HG03103 (cell line): Measurements from ENCODE around the gene ATP7B.
"Not testable (repeated sequence)": the region's sequence is repeated elsewhere in the genome, so short reads cannot be mapped to it uniquely, and the experiment has no call there.

Experiments
- ATAC-seq: cut with Tn5 transposase; IDR thresholded peaks from one replicate; pipeline ENCODE4 v1.9.1; 2021; ENCODE audit warnings: low read depth; ENCODE audit not compliant: unreplicated experiment

ATP7B gene

GRCh38 chr13:52009946-52010345 is 1.3 kb downstream of the ATP7B start:
- ATAC-seq = no peak

GRCh38 chr13:52006523-52007245 is 4.6 kb downstream of the ATP7B start:
- ATAC-seq = no peak

- ATAC-seq = no peak
Measured at GRCh38 chr13:52005841-52006522, 5.3 kb downstream of the ATP7B start.

- no peak for ATAC-seq
Measured at GRCh38 chr13:52004511-52005170, 6.6 kb downstream of the ATP7B start.

GRCh38 chr13:52003541-52003940 is 7.7 kb downstream of the ATP7B start:
- no peak for ATAC-seq

GRCh38 chr13:52002361-52002760 is 8.9 kb downstream of the ATP7B start:
- ATAC-seq = no peak

GRCh38 chr13:52001120-52001731 is 10.0 kb downstream of the ATP7B start:
- peak; percentile 83 for ATAC-seq

GRCh38 chr13:51999921-52000320 is 11.3 kb downstream of the ATP7B start:
- no peak for ATAC-seq

- ATAC-seq = no peak
Measured at GRCh38 chr13:51999510-51999911, 11.7 kb downstream of the ATP7B start.

GRCh38 chr13:51998723-51999509 is 12.3 kb downstream of the ATP7B start:
- ATAC-seq = no peak

GRCh38 chr13:51997641-51998330 is 13.5 kb downstream of the ATP7B start:
- no peak for ATAC-seq

GRCh38 chr13:51997186-51997585 is 14.1 kb downstream of the ATP7B start:
- no peak for ATAC-seq

GRCh38 chr13:51996641-51997040 is 14.6 kb downstream of the ATP7B start:
- no peak for ATAC-seq

- ATAC-seq = no peak
Measured at GRCh38 chr13:51995677-51996551, 15.3 kb downstream of the ATP7B start.

- ATAC-seq = no peak
Measured at GRCh38 chr13:51993713-51994112, 17.5 kb downstream of the ATP7B start.

- ATAC-seq = no peak
Measured at GRCh38 chr13:51988988-51989618, 22.1 kb downstream of the ATP7B start.

GRCh38 chr13:51984904-51985303 is 26.3 kb downstream of the ATP7B start:
- not testable (repeated sequence) for ATAC-seq

GRCh38 chr13:51983292-51983691 is 28.0 kb downstream of the ATP7B start:
- ATAC-seq = not testable (repeated sequence)
